Choroid plexus epithelial cell (primary cell): ENCODE data around the gene NRDC.

ENCODE experiments used
- DNase-seq: peaks from one replicate; pipeline ENCODE4 v3.0.0-alpha.2; 2010; ENCODE audit warnings: low read depth
- H3K4me3 ChIP-seq: 2 replicates; pipeline ENCODE4 v1.5.1; 2011; ENCODE audit warnings: low read depth, mild to moderate bottlenecking, control low read depth, low read length, moderate library complexity
- TF ChIP-seq, protein P1 (sequence below): conservative IDR thresholded peaks from 2 replicates; pipeline ENCODE4 v1.5.1; 2011; ENCODE audit warnings: low read depth, mild to moderate bottlenecking, control low read depth, inconsistent platforms, low read length, moderate library complexity

NRDC gene

DNA sequence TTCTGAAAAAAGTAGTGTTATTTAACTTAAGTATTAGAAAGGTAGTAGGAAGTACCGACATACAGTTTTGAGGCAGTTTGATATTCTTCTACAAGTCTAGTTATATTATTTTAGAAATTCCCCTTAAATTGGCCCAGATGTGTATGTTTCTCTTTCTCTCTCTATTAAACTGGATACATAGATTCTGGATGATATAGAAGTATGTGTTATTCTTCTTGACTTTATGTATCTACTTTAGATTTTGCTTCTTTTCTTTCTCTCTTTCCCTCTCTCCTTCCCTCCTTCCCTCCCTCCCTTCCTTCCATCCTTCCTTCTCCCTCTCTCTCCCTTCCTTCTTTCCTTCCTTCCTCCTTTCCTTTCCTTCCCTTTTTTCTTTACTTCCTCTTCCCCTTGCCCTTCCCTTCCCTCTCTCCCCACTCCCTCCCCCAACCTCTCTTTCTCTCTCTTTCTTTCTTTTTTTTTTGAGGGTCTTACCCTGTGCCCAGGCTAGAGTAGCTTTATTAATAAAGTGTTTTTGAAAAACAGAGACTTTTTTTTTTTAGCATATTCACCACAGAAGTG, 137.3 kb downstream of the NRDC start:
- H3K4me3 ChIP-seq = no peak overlapping the region
- TF ChIP-seq, protein P1, sequence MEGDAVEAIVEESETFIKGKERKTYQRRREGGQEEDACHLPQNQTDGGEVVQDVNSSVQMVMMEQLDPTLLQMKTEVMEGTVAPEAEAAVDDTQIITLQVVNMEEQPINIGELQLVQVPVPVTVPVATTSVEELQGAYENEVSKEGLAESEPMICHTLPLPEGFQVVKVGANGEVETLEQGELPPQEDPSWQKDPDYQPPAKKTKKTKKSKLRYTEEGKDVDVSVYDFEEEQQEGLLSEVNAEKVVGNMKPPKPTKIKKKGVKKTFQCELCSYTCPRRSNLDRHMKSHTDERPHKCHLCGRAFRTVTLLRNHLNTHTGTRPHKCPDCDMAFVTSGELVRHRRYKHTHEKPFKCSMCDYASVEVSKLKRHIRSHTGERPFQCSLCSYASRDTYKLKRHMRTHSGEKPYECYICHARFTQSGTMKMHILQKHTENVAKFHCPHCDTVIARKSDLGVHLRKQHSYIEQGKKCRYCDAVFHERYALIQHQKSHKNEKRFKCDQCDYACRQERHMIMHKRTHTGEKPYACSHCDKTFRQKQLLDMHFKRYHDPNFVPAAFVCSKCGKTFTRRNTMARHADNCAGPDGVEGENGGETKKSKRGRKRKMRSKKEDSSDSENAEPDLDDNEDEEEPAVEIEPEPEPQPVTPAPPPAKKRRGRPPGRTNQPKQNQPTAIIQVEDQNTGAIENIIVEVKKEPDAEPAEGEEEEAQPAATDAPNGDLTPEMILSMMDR = no peak
- DNase-seq = no peak

DNA sequence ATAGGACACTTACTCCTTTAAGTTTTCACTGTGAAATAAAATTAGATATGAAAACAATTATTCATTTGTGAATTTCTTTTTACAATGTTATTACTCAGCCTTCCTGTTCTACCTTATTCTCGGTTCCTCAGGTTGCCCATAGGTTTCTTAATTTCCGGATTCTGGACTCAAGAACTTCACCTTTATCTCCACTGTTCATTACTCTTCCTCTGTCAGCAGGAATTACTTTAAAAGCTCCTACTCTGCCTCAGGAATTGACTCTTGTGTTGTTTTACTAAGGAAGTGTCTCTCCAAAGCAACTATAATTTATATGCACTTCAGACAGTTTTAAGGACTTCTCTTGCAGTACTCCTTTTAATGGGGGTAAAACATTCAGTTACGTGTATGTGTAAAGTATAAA, 137.9 kb downstream of the NRDC start:
- H3K4me3 ChIP-seq = no peak overlapping the region
- TF ChIP-seq, protein P1 = no peak
- DNase-seq = no peak
